RWPE2 (cell line): ENCODE measurements around the gene MOCS3.

Source experiments
- ATAC-seq: fragments of 200-7000 bp; cut with Tn5 transposase; 3 replicates; pipeline ENCODE4 v1.9.1; 2021; ENCODE audit warnings: low read depth
- DNase-seq: peaks from one replicate; pipeline ENCODE4 v3.0.0-alpha.2; 2020; ENCODE audit warnings: low spot score
- H3K27ac ChIP-seq: fragments of 450-650 bp; 2 replicates; pipeline ENCODE4 v1.5.1; 2017; ENCODE audit warnings: mild to moderate bottlenecking; ENCODE audit not compliant: poor library complexity, severe bottlenecking
- H3K27me3 ChIP-seq: fragments of 250-450 bp; sonication (Bioruptor Pico); 2 replicates; pipeline ENCODE4 v1.5.1; 2021; ENCODE audit warnings: mild to moderate bottlenecking, moderate library complexity; ENCODE audit not compliant: insufficient read depth, poor library complexity, severe bottlenecking
- H3K36me3 ChIP-seq: fragments of 250-450 bp; sonication (Bioruptor Pico); 2 replicates; pipeline ENCODE4 v1.5.1; 2020; ENCODE audit warnings: low read depth, mild to moderate bottlenecking, moderate library complexity
- H3K4me1 ChIP-seq: fragments of 250-450 bp; sonication (Bioruptor Pico); 2 replicates; pipeline ENCODE4 v1.5.1; 2021; ENCODE audit warnings: mild to moderate bottlenecking, moderate library complexity; ENCODE audit not compliant: insufficient read depth, poor library complexity, severe bottlenecking
- H3K4me3 ChIP-seq: fragments of 250-450 bp; sonication (Bioruptor Pico); 2 replicates; pipeline ENCODE4 v1.5.1; 2021; ENCODE audit warnings: mild to moderate bottlenecking, moderate library complexity; ENCODE audit not compliant: severe bottlenecking
- H3K9me3 ChIP-seq: fragments of 250-450 bp; sonication (Bioruptor Pico); 2 replicates; pipeline ENCODE4 v1.5.1; 2021; ENCODE audit warnings: mild to moderate bottlenecking, moderate library complexity; ENCODE audit not compliant: severe bottlenecking
- CTCF ChIP-seq: fragments of 450-650 bp; IDR thresholded peaks from one replicate; pipeline ENCODE4 v1.5.1; 2017; ENCODE audit warnings: mild to moderate bottlenecking, moderate library complexity; ENCODE audit not compliant: poor library complexity, severe bottlenecking

MOCS3 gene

GRCh38 chr20:50931306-50932015 lies 27.2 kb upstream of the MOCS3 start, which contains the start of gene ADNP:
TSS of gene ADNP (minus strand) at chr20:50931437. CDS start at chr20:50903996, 27,441 bp downstream.
- no peaks in the 10 kb centered on the region for H3K27me3 ChIP-seq
- peak within 1 kb of the TSS; percentile 96 for H3K4me3 ChIP-seq
- H3K27ac ChIP-seq = peak within 1 kb of the TSS; percentile 80
- peak; percentile 71 for ATAC-seq
- peaks cover 81% of the 10 kb centered on the region for H3K36me3 ChIP-seq
- TF ChIP-seq CTCF = peak; percentile 99
- H3K9me3 ChIP-seq = no peaks in the 10 kb centered on the region
- peaks cover 28% of the 10 kb centered on the region for H3K4me1 ChIP-seq
- peak; percentile 95 for DNase-seq

DNA sequence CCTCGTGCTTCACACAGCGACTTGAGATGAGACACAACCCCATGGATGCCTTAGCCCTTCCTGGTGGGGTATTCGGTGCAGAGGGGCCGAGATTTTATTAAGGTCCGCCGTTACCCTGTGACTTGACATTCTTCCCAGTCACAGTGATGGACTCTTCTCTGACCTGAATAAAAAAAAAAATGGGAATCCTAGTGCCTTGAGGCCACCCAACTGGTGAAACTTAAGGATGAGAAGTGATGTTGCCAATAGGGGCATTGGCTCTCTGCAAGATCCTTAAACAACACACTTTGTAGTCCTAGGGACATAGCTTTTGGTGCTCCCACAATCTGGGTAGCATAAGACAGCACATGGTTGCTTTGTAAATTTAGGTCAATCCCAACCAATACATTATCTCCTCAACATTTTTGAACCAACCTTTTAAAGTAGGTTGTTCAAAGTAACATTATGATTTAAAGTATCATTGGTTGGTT lies 26.6 kb upstream of the MOCS3 start:
- Histone ChIP-seq H3K27me3 (no peaks in the 10 kb centered on the region), H3K36me3 (peaks cover 81% of the 10 kb centered on the region), H3K4me1 (peaks cover 22% of the 10 kb centered on the region), H3K9me3 (no peaks in the 10 kb centered on the region), H3K4me3 (peak overlapping the region; percentile 96), H3K27ac (peak overlapping the region; percentile 80)
- ATAC-seq (no peak), DNase-seq (no peak)
- TF ChIP-seq CTCF = no peak

- peak overlapping the region; percentile 80 for H3K27ac ChIP-seq
- peaks cover 15% of the 10 kb centered on the region for H3K4me1 ChIP-seq
- ATAC-seq (no peak), DNase-seq (no peak)
- TF ChIP-seq CTCF = no peak
- no peak overlapping the region for H3K4me3 ChIP-seq
- peaks cover 81% of the 10 kb centered on the region for H3K36me3 ChIP-seq
- no peaks in the 10 kb centered on the region for H3K9me3 ChIP-seq
- H3K27me3 ChIP-seq = no peaks in the 10 kb centered on the region
Observed at GRCh38 chr20:50932691-50933280, 25.8 kb upstream of the MOCS3 start.

DNA sequence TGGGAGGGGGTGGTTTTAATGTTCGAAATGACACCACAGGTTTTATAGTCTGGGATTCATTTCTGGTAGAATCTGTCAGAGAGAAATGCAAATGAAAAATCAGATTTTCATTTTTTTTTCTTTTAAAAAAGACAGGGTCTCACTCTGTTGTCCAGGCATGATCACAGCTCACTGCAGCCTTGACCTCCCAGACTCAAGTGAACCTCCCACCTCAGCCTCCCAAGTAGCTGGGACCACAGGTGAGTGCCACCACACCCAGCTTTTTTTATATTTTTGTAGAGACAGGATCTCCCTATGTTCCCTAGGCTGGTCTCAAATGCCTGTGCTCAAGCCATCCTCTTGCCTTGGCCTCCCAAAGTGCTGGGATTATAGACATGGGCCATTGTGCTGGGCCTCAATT lies 25.0 kb upstream of the MOCS3 start:
- TF ChIP-seq CTCF = no peak
- H3K27ac ChIP-seq = peak overlapping the region; percentile 80

DNA sequence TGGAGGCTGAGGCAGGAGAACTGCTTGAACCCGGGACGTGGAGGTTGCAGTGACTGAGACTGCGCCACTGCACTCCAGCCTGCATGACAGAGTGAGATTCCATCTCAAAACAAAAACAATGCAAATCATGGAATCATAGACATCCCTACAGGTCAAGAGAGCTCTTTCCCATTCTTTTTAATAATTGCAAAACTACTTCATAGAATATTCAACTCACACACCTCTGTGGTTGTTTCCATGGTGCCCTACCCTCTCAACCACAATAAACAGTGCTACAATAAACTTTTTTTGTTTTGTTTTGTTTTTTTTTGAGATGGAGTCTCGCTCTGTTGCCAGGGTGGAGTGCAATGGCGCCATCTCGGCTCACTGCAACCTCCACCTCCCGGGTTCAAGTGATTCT lies 15.5 kb upstream of the MOCS3 start:
- DNase-seq = no peak
- H3K4me3 ChIP-seq = no peak overlapping the region
- H3K27me3 ChIP-seq = no peaks in the 10 kb centered on the region
- H3K36me3 ChIP-seq = peaks cover 98% of the 10 kb centered on the region
- 0 out of 3 replicates have a peak, but pooled peaks have one; percentile 11 for ATAC-seq
- H3K9me3 ChIP-seq = no peaks in the 10 kb centered on the region
- H3K4me1 ChIP-seq = no peaks in the 10 kb centered on the region
- no peak for TF ChIP-seq CTCF
- no peak overlapping the region for H3K27ac ChIP-seq

More for the DNA sequence above, 25.0 kb upstream of the MOCS3 start:
- H3K4me1 ChIP-seq = peaks cover 7% of the 10 kb centered on the region
- no peak overlapping the region for H3K4me3 ChIP-seq
- ATAC-seq (no peak), DNase-seq (no peak)
- no peaks in the 10 kb centered on the region for H3K9me3 ChIP-seq
- peaks cover 81% of the 10 kb centered on the region for H3K36me3 ChIP-seq
- no peaks in the 10 kb centered on the region for H3K27me3 ChIP-seq
